ENCODE data around the gene SDR9C7. TPM values are rescaled to one million over a fixed set of nuclear protein-coding genes. Genes with fewer than 3 reads are reported as not detected.
"Not testable (repeated sequence)": the region's sequence is repeated elsewhere in the genome, so short reads cannot be mapped to it uniquely, and the experiment has no call there.

Gene SDR9C7
- polyA plus RNA-seq, 1 donor from 2014 or later = 0.63 TPM

GRCh38 chr12:56896082-56896481, 38.1 kb downstream of the SDR9C7 start:
- Histone ChIP-seq H4K20me1 (ENCODE audit: insufficient read depth) (no peaks in the 10 kb centered on the region), H3K9ac (ENCODE audit: low read length) (no peak overlapping the region), H2AFZ (ENCODE audit: low read depth, low read length) (no peak overlapping the region), H3F3A (ENCODE audit: insufficient read depth, low read length, poor library complexity, severe bottlenecking) (no peaks in the 10 kb centered on the region), H3K27ac (ENCODE audit: low read length) (no peak overlapping the region), H3K4me3 (ENCODE audit: low read length) (no peak overlapping the region), H3K27me3 (ENCODE audit: insufficient read depth, low read depth, low read length) (no peaks in the 10 kb centered on the region), H3K79me2 (replicated peaks; ENCODE audit: insufficient read depth, low read length) (no peaks in the 10 kb centered on the region), H3K9me3 (ENCODE audit: low read length) (no peaks in the 10 kb centered on the region), H3K36me3 (ENCODE audit: insufficient read depth, low read length) (no peaks in the 10 kb centered on the region), H3K4me2 (ENCODE audit: low read length) (no peak overlapping the region), H3K9me2 (ENCODE audit: insufficient read depth, low read length) (no peaks in the 10 kb centered on the region)
- no peak for TF ChIP-seq EP300 (conservative IDR thresholded peaks at IDR 0.05; ENCODE audit: poor library complexity, severe bottlenecking)
- TF ChIP-seq SMC3 (conservative IDR thresholded peaks at IDR 0.05; ENCODE audit: poor library complexity) = no peak
- no peak for TF ChIP-seq POLR2AphosphoS5 (IDR thresholded peaks at IDR 0.05)
- no peak for TF ChIP-seq REST (IDR thresholded peaks at IDR 0.05; ENCODE audit: borderline replicate concordance)
- TF ChIP-seq, protein P1, sequence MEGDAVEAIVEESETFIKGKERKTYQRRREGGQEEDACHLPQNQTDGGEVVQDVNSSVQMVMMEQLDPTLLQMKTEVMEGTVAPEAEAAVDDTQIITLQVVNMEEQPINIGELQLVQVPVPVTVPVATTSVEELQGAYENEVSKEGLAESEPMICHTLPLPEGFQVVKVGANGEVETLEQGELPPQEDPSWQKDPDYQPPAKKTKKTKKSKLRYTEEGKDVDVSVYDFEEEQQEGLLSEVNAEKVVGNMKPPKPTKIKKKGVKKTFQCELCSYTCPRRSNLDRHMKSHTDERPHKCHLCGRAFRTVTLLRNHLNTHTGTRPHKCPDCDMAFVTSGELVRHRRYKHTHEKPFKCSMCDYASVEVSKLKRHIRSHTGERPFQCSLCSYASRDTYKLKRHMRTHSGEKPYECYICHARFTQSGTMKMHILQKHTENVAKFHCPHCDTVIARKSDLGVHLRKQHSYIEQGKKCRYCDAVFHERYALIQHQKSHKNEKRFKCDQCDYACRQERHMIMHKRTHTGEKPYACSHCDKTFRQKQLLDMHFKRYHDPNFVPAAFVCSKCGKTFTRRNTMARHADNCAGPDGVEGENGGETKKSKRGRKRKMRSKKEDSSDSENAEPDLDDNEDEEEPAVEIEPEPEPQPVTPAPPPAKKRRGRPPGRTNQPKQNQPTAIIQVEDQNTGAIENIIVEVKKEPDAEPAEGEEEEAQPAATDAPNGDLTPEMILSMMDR (IDR thresholded peaks at IDR 0.05; ENCODE audit: poor library complexity, severe bottlenecking) = no peak
- TF ChIP-seq RAD21 (conservative IDR thresholded peaks at IDR 0.05) = no peak
- no peak for TF ChIP-seq TAF1 (IDR thresholded peaks at IDR 0.05; ENCODE audit: low read depth)
- no peak for TF ChIP-seq MXI1 (conservative IDR thresholded peaks at IDR 0.05; ENCODE audit: poor library complexity, severe bottlenecking)
- TF ChIP-seq EZH2 (IDR thresholded peaks at IDR 0.05; ENCODE audit: borderline replicate concordance, insufficient read depth, low read length, poor library complexity, severe bottlenecking) = no peak

- Histone ChIP-seq H3K27ac (ENCODE audit: low read length) (no peak overlapping the region), H3K27me3 (ENCODE audit: insufficient read depth, low read depth, low read length) (no peaks in the 10 kb centered on the region), H3K9ac (ENCODE audit: low read length) (no peak overlapping the region), H3K4me3 (ENCODE audit: low read length) (no peak overlapping the region), H4K20me1 (ENCODE audit: insufficient read depth) (no peaks in the 10 kb centered on the region), H2AFZ (ENCODE audit: low read depth, low read length) (no peak overlapping the region), H3K36me3 (ENCODE audit: insufficient read depth, low read length) (no peaks in the 10 kb centered on the region), H3K9me3 (ENCODE audit: low read length) (no peaks in the 10 kb centered on the region), H3K4me2 (ENCODE audit: low read length) (no peak overlapping the region), H3K79me2 (replicated peaks; ENCODE audit: insufficient read depth, low read length) (no peaks in the 10 kb centered on the region), H3K9me2 (ENCODE audit: insufficient read depth, low read length) (no peaks in the 10 kb centered on the region), H3F3A (ENCODE audit: insufficient read depth, low read length, poor library complexity, severe bottlenecking) (no peaks in the 10 kb centered on the region)
- no peak for TF ChIP-seq EP300 (conservative IDR thresholded peaks at IDR 0.05; ENCODE audit: poor library complexity, severe bottlenecking)
- TF ChIP-seq, protein P1 (IDR thresholded peaks at IDR 0.05; ENCODE audit: poor library complexity, severe bottlenecking) = no peak
- no peak for TF ChIP-seq EZH2 (IDR thresholded peaks at IDR 0.05; ENCODE audit: borderline replicate concordance, insufficient read depth, low read length, poor library complexity, severe bottlenecking)
- no peak for TF ChIP-seq RAD21 (conservative IDR thresholded peaks at IDR 0.05)
- no peak for TF ChIP-seq POLR2AphosphoS5 (IDR thresholded peaks at IDR 0.05)
- no peak for TF ChIP-seq SMC3 (conservative IDR thresholded peaks at IDR 0.05; ENCODE audit: poor library complexity)
- no peak for TF ChIP-seq TAF1 (IDR thresholded peaks at IDR 0.05; ENCODE audit: low read depth)
- no peak for TF ChIP-seq REST (IDR thresholded peaks at IDR 0.05; ENCODE audit: borderline replicate concordance)
- TF ChIP-seq MXI1 (conservative IDR thresholded peaks at IDR 0.05; ENCODE audit: poor library complexity, severe bottlenecking) = no peak
These were observed 39.4 kb downstream of the SDR9C7 start for GRCh38 chr12:56894698-56895368.

GRCh38 chr12:56891885-56892284, 42.3 kb downstream of the SDR9C7 start:
- not testable (repeated sequence) for H3K79me2 ChIP-seq (replicated peaks; ENCODE audit: insufficient read depth, low read length); H3K36me3 ChIP-seq (ENCODE audit: insufficient read depth, low read length); H4K20me1 ChIP-seq (ENCODE audit: insufficient read depth); H3K27ac ChIP-seq (ENCODE audit: low read length); H3K4me3 ChIP-seq (ENCODE audit: low read length); H3K9ac ChIP-seq (ENCODE audit: low read length); H3F3A ChIP-seq (ENCODE audit: insufficient read depth, low read length, poor library complexity, severe bottlenecking); H3K9me3 ChIP-seq (ENCODE audit: low read length); H2AFZ ChIP-seq (ENCODE audit: low read depth, low read length); H3K4me2 ChIP-seq (ENCODE audit: low read length); H3K27me3 ChIP-seq (ENCODE audit: insufficient read depth, low read depth, low read length); H3K9me2 ChIP-seq (ENCODE audit: insufficient read depth, low read length)

Measured in neural cell (in vitro differentiated cells).